GM12892 (cell line): Measurements from ENCODE around the gene MELTF.

Experiments
- POLR2A ChIP-seq: IDR thresholded peaks from 2 replicates; pipeline ENCODE4 v1.6.1; 2011; ENCODE audit warnings: low read depth, low read length, control low read depth
- POLR2AphosphoS5 ChIP-seq: IDR thresholded peaks from 2 replicates; pipeline ENCODE4 v1.6.1; 2011; ENCODE audit warnings: low read depth, low read length, control low read depth
- TAF1 ChIP-seq: IDR thresholded peaks from 2 replicates; pipeline ENCODE4 v1.6.1; 2011; ENCODE audit warnings: low read depth, mild to moderate bottlenecking, control low read depth, low read length, borderline replicate concordance

DNA sequence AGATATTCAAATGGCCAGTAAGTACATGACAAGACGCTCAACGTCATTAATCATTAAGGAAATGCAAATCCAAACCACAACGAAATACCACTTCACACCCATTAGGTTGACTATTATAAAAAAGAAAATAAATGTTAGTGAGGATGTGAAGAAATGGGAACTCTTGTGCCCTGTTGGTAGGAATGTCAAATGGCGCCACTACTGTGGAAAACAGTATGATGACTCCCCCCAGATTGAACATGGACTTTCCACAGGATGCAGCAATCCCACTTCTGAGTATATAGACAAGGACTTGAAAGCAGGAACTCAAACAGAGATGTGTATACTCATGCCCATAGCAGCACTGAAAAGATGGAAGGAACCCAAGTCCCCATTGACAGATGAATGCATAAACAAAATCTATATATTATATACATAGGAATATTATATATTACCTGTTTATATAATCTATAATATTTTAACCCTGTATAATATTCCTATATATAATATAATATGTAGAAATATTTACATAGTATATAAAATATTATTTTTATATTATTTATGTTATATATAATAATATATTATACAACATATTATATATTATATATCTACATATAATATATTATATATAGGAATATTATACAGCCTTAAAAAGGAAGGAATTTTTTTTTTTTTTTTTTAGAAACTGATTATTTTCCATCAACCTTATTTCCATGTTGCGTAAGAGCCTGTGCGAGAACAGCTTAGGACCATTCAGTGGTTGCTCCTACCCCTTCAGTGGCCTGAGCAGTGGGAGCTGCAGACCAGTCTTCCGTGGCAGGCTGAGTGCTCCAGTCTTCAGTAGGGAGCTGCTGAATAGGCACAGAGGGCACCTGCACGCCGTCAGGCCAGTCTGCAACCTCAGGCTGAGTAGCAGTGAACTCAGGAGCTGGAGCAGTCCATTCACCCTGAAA, 43.4 kb downstream of the MELTF start:
- TF ChIP-seq POLR2AphosphoS5: no peak
- TF ChIP-seq TAF1: no peak
- no peak for TF ChIP-seq POLR2A
